Measurements from ENCODE around the gene BBS9.
A peak's percentile ranks its signal among the peaks of the same experiment; 100 is the strongest.
"Not testable (repeated sequence)": the region's sequence is repeated elsewhere in the genome, so short reads cannot be mapped to it uniquely, and the experiment has no call there.

Gene BBS9
- 24.0 to 37.4 reads per million in 2 donors for total RNA-seq

DNA sequence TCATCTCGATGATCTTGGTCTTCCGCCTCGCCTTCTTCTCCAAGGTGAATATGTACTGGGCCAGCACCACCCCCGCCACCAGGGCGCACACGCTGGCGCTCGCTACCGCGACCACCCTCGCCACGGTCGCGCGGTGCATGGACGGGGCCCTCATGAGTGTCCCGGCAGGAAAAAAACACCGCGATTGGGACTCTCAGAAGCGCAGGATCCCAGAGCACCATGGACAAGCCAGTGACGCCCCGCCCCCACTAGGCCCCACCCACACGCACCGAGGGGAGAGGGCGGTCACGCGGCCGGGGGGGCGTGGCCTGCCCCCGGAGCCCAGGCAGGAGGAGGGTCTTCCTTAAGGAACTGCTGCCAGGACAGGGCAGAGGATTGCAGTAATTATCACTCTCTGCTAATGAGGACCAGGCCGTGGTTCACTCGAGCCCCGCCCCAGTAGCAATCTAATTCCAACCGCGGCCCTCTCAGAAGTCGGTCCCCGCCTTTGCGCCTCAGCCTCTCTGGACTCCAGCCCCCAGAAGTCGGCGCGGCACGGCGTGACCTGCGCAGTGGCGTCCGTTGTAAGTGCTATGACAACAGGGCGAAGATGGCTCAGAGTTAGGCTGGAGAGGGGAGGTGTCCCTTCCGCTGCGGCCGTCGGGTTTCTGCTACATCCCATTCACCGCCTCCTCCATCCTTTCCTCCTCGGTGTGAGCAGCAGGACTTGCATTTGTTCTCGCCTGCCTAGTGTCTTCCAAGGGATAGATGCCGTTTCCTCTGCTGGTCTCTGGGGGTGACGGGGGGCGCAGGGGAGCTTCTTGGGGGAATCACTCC is at the start of gene BBS9:
Gene BBS9, plus strand, starts transcription at position 575 of the 816 bp plus-strand sequence. CDS start 16,689 bp downstream, outside the sequence.
- peak; percentile 78 to 95 (median 85) for DNase-seq

DNA sequence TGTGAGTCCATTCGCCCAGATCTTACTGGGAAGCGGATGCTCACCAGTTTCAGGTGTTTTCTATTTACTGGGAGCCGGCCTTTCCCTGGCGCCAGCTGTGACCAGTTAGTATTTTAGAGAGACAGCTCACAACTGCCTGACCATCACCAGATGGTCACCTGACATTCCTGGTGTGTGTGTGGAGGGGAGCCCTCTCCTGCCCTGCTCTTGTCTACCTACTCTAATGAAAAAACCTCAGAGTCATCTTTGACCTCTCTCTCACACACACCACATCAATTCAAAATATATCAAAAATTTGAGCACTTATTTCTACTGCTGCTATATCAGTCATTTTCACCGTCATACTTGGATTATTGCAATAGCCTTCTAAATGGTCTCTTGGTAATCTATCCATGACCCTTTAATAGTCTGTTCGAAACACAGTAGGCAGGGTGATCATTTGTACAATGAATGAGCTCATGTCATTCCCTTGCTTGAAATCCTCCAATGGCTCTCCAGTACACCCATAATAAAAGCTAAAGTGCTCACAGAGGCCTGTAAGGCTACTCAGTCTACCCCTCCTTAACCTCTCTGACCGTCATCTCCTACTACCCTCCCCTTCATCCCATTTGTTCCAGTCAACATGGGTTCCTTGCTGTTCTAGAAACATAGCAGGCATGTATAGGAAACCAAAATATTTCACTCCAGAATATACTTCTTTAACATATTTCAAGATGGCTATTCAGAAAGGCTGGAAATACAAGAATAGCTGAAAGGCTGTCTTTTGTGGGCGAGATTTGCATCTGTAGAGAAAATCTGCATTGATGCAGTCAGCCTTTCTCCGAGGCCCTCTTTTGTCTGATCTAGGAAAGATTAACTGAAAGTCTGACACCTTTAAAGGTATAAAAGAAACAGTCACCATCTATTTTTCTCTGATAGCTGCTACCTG is 49.3 kb upstream of the BBS9 start:
- no peak for DNase-seq

DNA sequence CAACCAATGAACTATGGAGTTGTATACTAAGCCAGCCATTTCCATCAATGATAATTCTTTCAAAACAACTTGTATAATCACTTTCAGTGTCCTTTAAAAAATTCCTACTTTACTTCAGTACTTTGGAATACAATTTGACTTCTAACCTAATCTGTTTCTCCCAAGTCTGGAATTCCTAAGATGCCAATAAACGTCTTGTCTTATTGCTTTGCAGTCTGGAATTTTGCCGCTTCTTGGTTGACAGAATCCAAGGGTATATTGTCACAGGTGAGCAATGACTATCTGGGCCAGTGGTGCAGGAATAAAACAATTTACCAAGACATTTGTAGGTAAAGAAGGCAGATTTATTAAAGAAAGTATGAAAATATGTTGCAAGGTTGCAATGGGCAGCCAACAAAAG is 42.0 kb upstream of the BBS9 start:
- no peak for DNase-seq

DNA sequence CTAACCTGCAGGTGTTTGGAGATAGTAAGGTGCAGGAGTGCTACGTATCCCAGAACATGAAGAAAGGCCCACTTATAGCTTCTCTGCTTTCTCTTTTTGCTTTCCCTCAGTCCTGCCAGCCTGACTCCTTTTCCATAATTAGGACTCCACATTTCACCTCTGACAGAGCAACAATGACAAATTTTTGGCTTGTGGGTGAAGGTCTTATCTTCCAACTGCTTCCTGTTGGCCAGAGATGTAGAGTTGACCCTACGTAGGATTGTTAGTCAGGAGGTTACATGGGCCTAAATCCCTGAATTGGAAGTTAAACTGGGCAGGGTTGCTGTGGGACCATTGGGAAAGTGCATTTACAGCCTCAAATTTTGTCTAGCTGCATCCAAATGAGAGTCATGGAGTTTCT is 41.5 kb upstream of the BBS9 start:
- DNase-seq = no peak

DNA sequence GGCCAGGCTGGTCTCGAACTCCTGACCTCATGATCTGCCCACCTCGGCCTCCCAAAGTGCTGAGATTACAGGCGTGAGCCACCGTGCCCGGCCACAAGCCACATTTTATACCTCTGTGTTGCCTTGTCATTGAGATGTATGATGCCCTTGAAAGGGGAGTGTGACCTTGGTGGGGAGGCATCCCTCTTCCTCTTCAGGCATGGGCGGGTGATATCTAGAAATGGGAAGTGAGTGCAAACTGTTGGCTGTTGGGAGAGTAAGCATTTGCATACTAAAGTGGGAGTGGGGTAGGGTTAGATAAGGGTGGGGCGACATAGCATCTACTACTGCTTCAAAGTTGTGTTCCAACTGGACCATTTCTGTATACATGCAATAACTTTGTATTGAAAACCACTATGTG is 40.2 kb upstream of the BBS9 start:
- DNase-seq = no peak

DNA sequence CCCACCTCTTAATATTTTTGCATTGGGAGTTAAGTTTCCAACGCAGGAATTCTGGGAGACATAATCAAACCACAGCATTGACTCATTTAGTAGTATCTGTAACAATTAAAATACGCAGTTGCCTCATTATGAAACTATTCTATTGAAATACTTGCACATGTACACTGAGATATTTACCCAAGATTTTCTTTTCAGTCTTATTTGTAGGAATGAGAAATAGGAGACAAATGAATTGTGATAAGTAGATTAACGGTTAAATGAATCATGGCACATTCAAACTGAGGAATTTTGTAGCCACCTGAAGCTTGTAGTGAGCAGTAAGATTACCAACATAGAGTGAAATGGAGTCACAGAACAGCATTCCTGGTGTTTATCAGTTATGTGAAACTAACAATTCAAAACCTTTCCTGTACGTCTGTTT is 38.2 kb upstream of the BBS9 start:
- DNase-seq = no peak

DNA sequence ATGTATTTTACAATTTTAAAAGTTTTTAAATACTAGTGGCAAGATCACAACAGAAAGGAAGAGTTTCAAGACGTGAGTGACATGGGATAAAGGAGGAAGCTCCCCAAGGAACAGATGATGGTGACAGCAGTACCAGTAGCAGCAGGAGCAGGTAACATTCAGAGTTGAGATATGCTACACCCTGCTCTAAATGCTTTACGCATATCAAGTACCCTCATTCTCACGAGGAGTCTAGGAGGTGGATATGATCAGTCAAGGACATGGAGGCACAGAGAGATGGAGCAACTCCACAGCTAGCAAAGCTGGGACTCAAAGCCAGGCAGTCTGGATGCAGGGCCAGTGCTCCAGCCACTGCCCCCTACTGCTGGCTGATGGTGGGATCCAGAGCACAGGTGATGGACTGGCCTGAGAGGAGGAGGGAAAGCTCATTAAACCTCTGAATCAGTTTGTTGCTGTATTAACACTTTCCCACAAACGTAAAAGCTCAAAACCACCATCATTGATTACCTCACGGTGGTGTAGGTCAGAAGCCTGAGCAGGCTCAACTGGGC is 37.6 kb upstream of the BBS9 start:
- DNase-seq = no peak

DNA sequence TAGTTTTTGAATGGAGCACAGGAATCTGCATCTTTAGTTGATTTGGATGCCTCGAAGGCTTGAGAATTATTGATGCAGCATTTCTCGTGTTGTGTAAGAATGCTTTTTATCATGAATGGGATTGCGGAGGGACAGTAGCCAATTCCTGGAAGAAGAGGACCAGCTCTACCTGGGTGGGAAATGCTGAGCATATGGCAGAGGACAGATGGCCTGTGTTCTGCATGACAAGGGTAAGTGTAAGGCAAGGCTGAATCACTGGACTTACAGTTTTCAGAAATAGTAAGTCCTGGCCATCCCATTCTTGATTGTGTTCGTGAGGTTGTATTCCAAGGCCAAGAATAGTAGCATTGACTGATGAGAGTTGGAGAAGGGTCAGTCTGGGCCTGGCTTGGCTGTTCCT is 36.1 kb upstream of the BBS9 start:
- DNase-seq = no peak

DNA sequence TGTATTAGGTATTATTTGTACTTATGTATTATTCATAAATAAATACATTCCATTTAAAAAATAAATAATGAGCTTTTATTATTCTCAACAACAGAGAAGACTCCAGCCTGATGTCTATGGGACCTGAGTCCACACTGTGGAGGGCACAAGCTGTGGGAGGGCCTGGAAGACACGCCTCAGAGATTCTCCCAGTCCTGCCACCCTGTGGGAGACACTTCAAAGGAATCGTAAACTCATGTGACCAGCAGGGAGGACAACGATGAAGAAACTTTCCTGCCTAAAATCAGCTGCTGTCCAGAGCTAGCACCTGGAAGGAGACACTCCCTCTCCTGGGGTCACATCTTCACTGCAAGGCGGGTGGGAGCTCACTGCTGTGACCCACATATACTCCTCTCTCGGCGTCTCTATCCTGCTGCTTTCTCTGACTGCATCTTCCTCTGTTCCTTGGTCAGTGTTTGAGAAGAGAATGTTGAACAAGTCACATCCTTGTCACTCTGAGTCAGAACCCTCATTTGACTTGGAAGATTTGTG is 34.6 kb upstream of the BBS9 start:
- DNase-seq = not testable (repeated sequence)

DNA sequence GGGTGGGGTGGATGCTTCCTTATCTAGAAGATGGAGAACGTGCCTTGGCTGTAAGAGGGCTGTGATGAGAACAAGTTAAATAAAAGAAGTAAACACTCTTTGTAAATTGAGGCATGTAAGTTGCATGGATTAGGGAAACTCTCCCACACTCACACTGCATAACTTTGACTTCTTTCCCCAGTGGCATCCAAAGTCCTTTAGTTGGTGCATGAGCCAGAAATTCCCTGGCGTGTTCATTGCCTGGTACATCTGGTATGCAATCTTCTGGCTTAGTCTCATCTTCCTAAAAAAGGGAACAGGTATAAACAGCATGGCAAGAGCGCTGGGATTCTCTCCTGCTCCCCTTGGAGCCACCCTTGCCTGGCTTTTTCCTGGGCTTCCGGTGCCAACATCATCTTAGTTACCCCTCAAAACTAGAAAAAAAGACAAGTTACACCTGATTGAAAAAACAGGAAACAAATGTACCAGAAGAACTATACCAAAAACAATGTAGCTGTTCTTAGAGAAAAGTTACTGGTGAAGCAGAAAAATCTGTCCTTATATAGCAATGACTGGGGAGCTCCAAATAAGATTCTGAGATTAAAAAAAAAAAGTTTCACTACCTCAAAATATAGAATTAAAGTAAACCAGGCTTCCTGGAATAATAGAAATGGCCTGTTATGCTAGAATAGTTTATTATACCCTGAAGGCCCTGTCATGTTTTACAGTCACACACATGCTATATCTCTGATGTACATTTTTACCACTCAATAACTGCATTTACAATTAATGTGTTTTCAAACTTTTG is 30.0 kb upstream of the BBS9 start:
- DNase-seq = no peak

DNA sequence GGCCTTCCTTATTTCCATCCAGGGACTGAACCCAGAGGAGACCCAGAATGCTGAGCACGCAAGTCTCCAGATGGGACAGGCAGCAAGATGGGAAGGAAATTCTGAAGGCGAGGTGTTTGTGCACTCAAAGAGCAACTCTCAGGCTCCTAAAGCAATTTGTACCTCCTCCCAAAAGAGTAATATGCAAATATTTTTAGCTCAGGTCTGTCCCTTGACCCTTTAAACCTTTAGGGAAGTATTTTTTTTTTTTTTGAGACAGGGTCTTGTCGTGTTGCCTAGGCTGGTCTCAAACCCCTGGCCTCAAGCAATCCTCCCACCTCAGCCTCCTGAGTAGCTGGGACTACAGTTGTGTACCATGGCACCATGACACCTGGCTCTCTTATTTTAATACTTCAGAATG is 28.6 kb upstream of the BBS9 start:
- DNase-seq = no peak

DNA sequence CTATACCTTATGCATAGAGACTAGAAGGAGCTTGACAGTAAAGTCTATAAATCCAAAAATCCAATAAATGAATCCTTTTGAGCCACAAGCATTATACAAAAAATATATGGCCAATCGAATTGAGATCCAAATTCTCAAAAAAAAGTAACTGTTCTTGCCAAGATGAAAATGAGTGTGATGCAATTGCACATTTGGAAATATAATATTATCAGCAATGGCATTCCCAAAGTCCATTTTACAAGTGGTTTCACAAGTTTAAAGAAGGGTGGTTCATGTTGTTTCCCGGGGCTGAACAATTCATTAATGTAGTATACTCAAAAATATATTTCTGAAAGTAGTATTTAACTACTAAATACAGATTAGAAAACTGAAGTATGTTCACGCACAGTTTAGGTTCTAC is 27.5 kb upstream of the BBS9 start:
- no peak for DNase-seq

DNA sequence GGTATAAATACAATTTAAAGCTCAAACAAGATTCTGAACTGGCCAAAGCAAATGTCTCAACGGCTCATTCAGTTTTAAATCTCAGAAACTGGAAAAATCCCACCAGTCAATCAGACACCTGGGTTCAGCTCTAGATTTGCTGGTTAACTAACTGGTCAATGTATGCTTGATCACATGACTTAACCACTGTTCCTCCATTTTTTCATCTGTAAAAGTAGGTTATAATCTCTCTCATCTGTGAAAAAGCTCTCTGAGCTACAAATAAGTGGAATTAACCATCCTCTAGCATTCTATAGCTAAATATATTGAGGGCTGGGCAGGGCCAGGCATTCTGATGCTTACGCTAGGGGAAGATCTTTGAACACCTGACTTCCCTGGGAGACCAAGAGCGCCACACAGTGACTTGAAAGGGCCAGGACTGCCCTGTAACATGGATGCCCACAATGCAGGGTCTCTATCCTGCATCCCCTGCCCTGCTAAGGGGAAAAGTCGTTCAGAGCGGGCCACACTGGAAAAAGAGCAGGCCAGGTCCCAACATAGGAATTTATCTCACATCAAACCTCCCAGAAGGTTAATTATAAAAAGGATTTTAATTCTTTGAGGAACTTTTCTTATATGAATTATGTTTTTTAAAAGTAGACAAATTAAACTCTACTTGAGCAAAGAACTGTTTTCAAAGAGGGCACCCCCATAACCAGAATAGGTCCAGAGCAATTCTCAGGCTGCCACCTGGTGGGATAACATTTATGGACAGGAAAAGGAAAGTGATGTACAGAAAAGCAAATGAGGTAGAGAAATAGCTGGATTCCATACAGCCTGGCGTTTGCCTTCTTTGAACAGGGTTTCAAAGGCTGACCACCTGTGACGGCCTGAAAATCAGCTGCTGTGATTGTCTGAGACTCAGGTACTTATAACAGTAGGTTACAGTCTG is 22.0 kb upstream of the BBS9 start:
- DNase-seq = peak in 2 of 5 experiments; percentile 24 to 49

DNA sequence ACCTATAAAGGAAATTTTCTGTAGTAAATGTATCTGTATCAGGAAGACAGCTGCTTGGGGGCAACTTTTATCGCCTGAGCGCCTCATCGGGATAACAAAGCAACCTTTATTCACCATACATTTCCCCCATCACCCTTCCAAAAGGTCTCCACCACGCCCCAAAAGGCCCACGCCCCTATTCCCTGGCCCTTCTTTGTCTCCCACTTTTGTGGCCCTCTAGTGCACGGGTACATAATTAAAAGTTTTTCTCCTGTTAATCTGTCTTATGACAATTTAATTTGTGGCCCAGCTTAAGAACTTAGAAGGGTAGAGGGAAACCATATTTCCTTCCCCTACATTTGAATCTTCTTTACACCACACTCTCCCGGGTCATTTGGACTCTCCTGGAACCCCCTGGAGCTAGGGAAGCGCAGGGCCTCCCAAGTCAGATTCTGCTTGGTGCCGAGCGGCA is 20.8 kb upstream of the BBS9 start:
- DNase-seq = peak in 2 of 5 experiments; percentile 10 to 30

DNA sequence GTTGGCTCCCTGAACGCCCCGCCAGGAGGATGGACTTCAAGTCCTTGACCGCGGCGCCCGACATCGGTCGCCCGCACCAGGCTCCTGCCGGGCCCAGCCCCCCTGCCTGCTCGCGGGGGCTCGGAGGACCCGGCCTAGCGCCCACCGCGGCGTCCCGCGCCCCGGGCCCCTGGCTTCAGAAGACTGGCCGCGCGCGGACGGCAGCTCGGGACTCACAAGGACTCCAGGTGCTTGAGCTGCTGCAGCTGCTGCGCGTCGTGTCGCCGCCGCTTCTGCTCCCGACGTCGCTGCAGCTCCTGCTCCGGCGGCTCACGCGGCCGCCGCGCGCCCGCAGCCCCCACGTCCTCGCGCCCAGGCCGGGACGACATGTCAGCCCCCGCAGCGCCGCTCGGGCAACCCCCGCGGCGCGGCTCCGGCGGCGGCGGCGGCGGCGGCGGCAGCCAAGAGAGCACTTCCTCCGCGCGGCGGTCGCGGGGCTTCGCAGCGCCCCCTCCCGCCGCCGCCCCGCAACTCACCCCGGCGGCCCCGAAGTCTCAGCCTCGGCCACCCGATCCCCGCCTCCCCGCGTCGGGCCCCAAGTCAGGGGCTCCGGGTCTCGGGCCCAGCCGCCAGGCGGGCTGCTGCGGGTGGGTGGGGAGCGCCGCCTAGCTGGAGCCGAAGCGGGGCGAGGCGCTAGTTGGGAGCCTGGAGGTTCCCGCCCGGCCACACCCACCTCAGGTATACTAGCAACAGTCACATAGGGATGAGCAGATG is 20.2 kb upstream of the BBS9 start, which contains the start of gene RP9:
Gene RP9, minus strand, starts transcription at position 400 of the 753 bp plus-strand sequence. Its CDS starts 32 bp downstream, at position 368.
- DNase-seq = peak; percentile 55 to 84 (median 69)

DNA sequence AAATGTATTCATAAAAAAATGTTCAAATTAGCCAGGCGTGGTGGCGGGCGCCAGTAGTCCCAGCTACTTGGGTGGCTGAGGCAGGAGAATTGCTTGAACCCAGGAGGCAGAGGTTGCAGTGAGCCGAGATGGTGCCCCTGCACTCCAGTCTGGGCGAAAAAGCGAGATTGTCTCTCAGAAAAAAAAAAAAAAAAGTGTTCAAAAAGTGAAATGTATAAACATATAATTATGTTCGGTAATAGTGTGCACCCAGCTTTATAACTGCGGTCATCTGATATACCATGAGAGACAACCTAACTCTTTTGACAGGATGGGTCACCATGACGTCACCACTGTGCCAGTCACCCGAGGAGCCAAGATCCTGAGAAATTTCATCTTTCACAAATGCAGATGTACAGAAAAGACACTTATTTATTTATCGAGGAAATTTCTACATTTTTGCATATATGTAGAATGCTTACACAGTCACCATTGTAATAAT is 19.6 kb upstream of the BBS9 start:
- DNase-seq = peak in 1 of 5 experiments; percentile 6

DNA sequence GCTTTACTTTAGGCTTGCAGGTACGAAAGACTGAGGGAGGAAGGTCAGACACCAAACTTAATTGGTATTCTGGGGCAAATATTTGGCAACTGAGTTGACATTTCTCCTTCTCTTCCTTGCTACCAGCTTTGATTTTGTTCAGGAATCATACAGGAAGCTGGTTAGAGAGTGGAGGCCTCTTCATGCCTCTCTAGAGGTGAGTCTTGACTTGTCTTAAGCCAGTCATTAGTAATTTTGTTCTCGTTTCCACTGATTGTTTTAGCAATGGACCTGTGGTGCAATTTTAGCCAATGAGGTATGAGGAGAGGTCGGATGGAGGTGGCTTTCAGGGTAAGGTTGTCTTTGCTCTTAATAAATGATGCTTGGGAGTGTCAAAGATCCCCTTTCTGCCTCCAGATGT is 17.8 kb upstream of the BBS9 start:
- DNase-seq = no peak

DNA sequence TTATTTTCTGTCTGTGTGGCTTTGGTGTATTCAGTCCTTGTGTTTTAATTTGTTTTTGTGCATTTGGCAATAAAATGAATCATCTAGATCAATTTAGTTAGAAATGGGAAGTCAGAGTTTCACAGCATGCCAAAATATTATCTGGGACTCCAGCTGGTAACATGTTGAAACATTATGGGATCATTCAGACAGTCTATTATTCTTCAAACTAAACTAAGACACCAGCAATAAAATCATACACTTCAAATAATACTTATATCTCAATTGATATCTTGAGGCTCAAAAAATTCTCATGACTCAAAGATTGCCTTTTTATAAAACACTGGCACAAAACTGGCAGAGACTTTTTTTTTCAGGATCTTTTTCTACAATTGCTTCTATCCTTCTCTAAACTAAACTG is 14.4 kb upstream of the BBS9 start:
- DNase-seq = no peak

DNA sequence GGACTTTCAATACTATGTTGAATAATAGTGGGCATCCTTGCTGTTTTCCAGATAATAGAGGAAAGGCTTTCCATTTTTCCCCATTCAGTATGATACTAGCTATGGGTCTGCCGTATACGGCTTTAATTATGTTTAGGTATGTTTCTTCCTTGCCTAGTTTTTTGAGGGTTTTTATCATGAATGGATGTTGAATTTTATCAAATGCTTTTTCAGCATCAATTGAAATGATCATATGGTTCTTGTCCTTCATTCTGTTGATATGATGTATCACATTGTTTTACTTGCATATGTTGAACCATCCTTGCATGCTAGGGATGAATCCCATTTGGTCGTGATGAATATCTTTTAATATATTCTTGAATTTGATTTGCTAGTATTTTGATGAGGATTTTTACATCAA is 11.0 kb upstream of the BBS9 start:
- DNase-seq = no peak

DNA sequence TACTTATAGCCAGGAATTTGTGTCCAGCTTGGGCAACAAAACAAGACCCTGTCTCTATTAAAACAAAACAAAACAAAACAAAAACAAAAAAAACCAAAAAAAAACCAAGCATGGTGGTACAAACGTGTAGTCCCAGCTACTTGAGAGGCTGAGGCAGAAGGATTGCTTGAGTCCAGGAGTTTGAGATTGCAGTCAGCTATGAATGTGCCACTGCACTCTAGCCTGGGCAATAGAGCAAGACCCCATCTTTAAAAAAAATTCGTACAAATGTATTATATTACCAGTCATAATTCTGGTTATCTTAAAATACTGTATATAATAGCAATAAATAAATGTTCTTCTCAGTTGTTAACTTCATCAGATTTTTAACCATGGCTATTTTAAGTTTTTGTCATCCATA is 2.3 kb upstream of the BBS9 start:
- no peak for DNase-seq

Measured in T-helper 2 cell (primary cell).